ENCODE measurements around the gene ARID2.

DNA sequence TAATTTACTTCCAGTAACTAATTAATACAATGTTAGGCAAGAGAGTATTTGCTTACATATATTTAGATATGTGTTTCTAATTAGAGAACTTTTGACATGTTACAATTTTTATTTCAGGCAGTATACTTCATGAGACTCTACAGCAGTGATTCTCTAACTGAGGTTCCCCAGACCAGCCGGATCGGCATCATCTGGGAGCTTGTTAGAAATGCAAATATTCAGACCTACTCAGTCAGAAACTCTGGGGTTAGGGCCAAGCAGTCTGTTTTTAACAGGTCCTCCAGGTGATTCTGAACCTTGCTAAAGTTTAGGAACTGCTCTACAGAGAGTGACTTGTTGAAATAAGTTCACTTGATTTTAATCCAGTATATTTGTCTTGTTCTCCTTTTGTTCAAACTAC, 46.5 kb downstream of the ARID2 start:
- TF ChIP-seq CTCF (conservative IDR thresholded peaks at IDR 0.05; ENCODE audit: low read depth, low read length) = no peak
- TF ChIP-seq EZH2 (IDR thresholded peaks at IDR 0.05; ENCODE audit: low read length, unreplicated experiment) = no peak
- no peak for TF ChIP-seq EZH2phosphoT487 (IDR thresholded peaks at IDR 0.05; ENCODE audit: borderline replicate concordance, low read length)

All from PC-3 (cell line).